LNCaP clone FGC (cell line): ENCODE results near the gene KDM4B.

Experiments used
- DNase-seq: peaks from one replicate; pipeline ENCODE4 v3.0.0-alpha.2; 2011; ENCODE audit warnings: low read depth
- H3K4me3 ChIP-seq: 2 replicates; pipeline ENCODE4 v1.5.1; 2011; ENCODE audit warnings: mild to moderate bottlenecking, low read depth, low read length, control low read depth
- TF ChIP-seq, protein P1 (sequence below): IDR thresholded peaks from 2 replicates; pipeline ENCODE4 v1.5.1; 2012; ENCODE audit warnings: mild to moderate bottlenecking; ENCODE audit not compliant: control insufficient read depth, insufficient read depth; ENCODE audit errors: extremely low read depth

KDM4B gene

DNA sequence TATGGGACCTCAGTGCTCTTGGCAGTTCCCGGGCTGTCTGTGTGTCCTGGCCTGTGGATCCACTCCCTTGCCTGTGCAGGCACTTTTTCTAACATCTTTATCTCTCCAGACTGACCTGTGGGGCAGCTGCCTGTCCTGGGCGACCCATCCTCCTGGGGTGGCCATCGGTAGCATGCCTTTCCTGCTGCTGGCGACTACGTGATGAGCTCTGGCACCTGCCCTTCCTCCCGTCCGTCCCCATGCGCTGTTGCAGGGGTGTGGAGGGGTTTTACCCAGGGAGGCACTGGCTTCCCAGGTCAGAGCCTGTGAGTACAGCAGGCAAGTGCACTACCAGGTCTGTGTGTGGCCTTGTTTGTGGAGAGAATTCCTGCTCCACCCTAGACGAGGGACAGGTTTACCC is 93.3 kb downstream of the KDM4B start:
- H3K4me3 ChIP-seq: no peak overlapping the region
- DNase-seq: no peak
- TF ChIP-seq, protein P1, sequence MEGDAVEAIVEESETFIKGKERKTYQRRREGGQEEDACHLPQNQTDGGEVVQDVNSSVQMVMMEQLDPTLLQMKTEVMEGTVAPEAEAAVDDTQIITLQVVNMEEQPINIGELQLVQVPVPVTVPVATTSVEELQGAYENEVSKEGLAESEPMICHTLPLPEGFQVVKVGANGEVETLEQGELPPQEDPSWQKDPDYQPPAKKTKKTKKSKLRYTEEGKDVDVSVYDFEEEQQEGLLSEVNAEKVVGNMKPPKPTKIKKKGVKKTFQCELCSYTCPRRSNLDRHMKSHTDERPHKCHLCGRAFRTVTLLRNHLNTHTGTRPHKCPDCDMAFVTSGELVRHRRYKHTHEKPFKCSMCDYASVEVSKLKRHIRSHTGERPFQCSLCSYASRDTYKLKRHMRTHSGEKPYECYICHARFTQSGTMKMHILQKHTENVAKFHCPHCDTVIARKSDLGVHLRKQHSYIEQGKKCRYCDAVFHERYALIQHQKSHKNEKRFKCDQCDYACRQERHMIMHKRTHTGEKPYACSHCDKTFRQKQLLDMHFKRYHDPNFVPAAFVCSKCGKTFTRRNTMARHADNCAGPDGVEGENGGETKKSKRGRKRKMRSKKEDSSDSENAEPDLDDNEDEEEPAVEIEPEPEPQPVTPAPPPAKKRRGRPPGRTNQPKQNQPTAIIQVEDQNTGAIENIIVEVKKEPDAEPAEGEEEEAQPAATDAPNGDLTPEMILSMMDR: no peak

DNA sequence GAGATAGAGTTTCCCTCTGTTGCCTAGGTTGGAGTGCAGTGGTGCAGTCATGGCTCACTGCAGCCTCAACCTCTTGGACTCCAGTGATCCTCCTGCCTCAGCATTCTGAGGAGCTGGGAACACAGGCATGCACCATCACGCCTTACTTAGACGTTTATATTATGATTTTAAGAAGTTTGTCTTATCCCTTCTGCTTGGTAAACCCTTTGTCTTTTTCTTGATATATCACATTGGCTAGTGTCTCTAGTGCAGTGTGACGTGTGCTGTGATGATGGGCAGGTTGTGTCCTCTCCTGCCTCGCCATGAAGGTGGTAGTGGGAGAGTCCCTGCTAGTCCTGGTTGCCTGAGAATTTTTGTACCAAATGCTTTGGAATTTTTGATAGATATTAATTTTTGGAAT is 93.9 kb downstream of the KDM4B start:
- DNase-seq: no peak
- TF ChIP-seq, protein P1: no peak
- no peak overlapping the region for H3K4me3 ChIP-seq

DNA sequence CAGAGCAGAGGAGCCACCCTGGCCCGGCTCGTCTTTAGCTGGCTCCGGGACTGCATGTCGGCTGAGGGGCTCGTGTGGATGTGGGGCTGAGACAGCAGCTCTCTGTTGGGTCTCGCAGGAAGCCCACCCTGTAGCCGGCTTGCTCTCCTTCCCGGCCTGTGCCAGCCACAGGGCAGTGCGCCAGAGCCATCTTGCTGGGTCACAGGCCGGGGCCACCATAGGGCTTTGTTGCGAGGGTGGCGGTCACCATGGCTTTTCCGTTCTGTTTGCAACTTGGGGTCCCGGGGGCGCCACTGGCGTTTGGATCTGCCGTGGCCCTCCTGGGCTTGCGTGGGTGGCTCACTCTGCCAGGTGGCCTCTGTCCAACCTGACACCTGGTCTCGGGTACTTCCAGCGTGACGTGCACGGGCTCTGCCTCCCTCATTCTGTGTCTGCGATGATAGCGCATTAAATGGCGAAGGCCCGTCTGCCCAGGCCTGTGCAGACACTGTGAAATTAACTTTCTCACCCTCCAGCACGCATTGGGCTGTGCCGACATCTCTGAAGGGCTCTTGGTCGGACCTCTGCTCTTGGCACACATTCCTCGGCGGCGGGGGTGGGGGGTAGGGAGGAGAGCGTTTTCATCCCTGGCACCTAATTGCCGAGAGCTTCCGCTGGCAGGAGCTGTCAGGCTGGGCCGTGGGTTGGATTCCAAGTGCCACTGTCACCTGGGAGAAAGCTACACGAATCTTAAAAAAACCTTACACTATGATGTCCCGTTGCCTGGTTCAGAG is 95.1 kb downstream of the KDM4B start:
- no peak for DNase-seq
- TF ChIP-seq, protein P1: no peak
- H3K4me3 ChIP-seq: no peak overlapping the region

DNA sequence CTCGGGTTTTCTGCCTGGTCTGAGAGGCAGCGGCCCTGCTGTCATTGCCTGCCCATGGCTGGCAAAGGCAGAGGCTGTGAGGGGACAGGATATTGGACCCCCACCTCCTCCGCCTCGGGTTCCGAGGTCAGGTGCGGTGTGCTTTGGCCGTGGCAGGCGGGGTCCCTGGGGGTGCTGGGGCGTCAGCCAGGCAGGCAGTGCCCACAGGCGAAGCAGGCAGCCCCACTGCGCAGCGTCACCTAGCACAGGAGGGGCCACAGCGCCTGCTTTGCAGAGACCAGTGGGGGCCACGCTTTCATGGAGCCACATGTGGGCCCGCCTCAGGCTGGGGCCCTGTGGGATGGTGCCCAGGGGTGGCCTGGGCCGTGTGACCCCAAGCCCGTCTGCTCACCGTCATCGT is 96.0 kb downstream of the KDM4B start:
- TF ChIP-seq, protein P1: no peak
- no peak overlapping the region for H3K4me3 ChIP-seq
- DNase-seq: no peak

DNA sequence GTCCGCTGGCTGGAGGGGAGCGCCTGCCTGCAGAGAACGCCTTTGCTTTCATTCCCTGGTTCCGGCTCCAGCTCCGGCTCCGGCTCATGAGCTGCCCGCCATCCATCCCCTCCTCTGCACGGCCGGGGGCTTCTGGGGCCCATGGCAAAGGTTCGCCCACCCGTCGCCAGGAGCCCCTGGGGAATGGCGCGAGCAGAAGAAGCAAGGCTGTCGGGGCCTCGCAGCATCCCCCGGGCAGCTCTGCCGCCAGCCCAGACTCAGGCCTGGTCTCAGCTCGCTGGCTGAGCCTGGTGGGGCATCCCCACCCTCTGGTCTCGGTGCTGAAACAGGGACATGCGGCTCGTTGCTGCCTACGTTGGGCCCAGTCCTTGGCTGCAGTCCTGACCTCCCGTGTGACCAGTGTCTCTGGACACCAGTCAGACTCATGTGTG is 96.8 kb downstream of the KDM4B start:
- no peak overlapping the region for H3K4me3 ChIP-seq
- no peak for DNase-seq
- TF ChIP-seq, protein P1: no peak

DNA sequence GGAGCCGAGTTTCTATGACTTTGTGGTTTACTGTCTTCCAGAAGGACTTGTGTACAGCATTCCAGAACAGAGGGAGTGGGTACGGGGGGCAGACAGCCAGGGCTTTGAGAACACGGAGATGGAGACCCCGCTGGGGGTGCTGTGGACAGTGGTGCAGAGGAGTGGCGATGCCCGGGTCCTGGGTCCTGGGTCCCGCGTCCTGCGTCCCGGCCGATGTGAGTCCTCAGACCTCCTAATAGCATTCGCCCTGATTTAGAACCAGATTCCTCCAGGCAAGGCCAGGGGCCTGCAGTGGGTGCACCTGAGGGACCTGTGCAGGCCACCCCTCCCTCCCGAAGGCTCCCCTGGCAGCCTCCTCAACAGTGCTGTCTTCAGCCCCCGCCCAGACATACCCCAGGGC is 97.9 kb downstream of the KDM4B start:
- no peak overlapping the region for H3K4me3 ChIP-seq

DNA sequence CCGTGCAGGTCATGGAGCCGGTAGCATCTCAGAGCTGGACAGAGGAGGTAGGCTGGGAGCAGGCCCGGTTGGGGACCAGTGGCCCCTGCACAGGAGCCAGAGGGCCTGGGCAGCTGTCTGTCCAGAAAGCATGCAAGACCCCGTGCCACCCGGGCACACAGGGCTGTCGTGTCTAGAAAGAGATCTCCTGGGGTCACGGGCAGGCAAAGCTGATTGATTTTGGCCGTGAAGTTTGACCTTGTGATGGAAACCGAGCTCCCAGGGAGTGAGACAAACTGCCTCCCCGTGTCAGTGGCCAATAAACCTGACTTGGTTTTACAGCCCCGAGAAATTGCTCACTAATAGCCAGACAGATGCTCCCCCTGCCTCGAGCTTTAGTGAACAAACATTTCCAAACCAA is 98.8 kb downstream of the KDM4B start:
- TF ChIP-seq, protein P1: no peak
- no peak overlapping the region for H3K4me3 ChIP-seq
- DNase-seq: no peak

More for the DNA sequence above, 97.9 kb downstream of the KDM4B start:
- no peak for DNase-seq
- TF ChIP-seq, protein P1: no peak
